ENCODE measurements around the gene NT5C2. TPM values are rescaled to one million over a fixed set of nuclear protein-coding genes. Genes with fewer than 3 reads are reported as not detected.
"Not testable (repeated sequence)": the region's sequence is repeated elsewhere in the genome, so short reads cannot be mapped to it uniquely, and the experiment has no call there.

The NT5C2 gene
- total RNA-seq, 1 donor: 62.2 TPM

GRCh38 chr10:103130180-103130579 is 62.9 kb downstream of the NT5C2 start:
- H3K4me1 ChIP-seq (ENCODE audit: insufficient read depth, low read length); H3K9me3 ChIP-seq (ENCODE audit: low read depth, low read length); H3K27me3 ChIP-seq (ENCODE audit: insufficient read depth, low read length); H3K4me3 ChIP-seq (ENCODE audit: low read length): not testable (repeated sequence)

GRCh38 chr10:103127241-103127640 is 65.8 kb downstream of the NT5C2 start:
- Histone ChIP-seq H3K4me3 (ENCODE audit: low read length) (no peak overlapping the region), H3K4me1 (ENCODE audit: insufficient read depth, low read length) (peaks cover 3% of the 10 kb centered on the region), H3K27me3 (ENCODE audit: insufficient read depth, low read length) (no peaks in the 10 kb centered on the region)

GRCh38 chr10:103125323-103126267 is 67.5 kb downstream of the NT5C2 start:
- H3K4me3 ChIP-seq (ENCODE audit: low read length): no peak overlapping the region
- H3K9me3 ChIP-seq (ENCODE audit: low read depth, low read length): no peaks in the 10 kb centered on the region

More at GRCh38 chr10:103127241-103127640, 65.8 kb downstream of the NT5C2 start:
- H3K9me3 ChIP-seq (ENCODE audit: low read depth, low read length): no peaks in the 10 kb centered on the region

GRCh38 chr10:103124420-103125096 is 68.5 kb downstream of the NT5C2 start:
- no peaks in the 10 kb centered on the region for H3K9me3 ChIP-seq (ENCODE audit: low read depth, low read length)
- peaks cover 3% of the 10 kb centered on the region for H3K4me1 ChIP-seq (ENCODE audit: insufficient read depth, low read length)
- no peaks in the 10 kb centered on the region for H3K27me3 ChIP-seq (ENCODE audit: insufficient read depth, low read length)
- H3K4me3 ChIP-seq (ENCODE audit: low read length): no peak overlapping the region

More at GRCh38 chr10:103125323-103126267, 67.5 kb downstream of the NT5C2 start:
- Histone ChIP-seq H3K27me3 (ENCODE audit: insufficient read depth, low read length) (no peaks in the 10 kb centered on the region), H3K4me1 (ENCODE audit: insufficient read depth, low read length) (peaks cover 3% of the 10 kb centered on the region)

GRCh38 chr10:103123282-103124024 is 69.6 kb downstream of the NT5C2 start:
- H3K27me3 ChIP-seq (ENCODE audit: insufficient read depth, low read length): no peaks in the 10 kb centered on the region
- peaks cover 3% of the 10 kb centered on the region for H3K4me1 ChIP-seq (ENCODE audit: insufficient read depth, low read length)
- no peaks in the 10 kb centered on the region for H3K9me3 ChIP-seq (ENCODE audit: low read depth, low read length)
- no peak overlapping the region for H3K4me3 ChIP-seq (ENCODE audit: low read length)

GRCh38 chr10:103120977-103121735 is 71.9 kb downstream of the NT5C2 start:
- Histone ChIP-seq H3K9me3 (ENCODE audit: low read depth, low read length) (no peaks in the 10 kb centered on the region), H3K4me1 (ENCODE audit: insufficient read depth, low read length) (peaks cover 3% of the 10 kb centered on the region), H3K27me3 (ENCODE audit: insufficient read depth, low read length) (no peaks in the 10 kb centered on the region), H3K4me3 (ENCODE audit: low read length) (no peak overlapping the region)

GRCh38 chr10:103120546-103120945 is 72.5 kb downstream of the NT5C2 start:
- no peaks in the 10 kb centered on the region for H3K9me3 ChIP-seq (ENCODE audit: low read depth, low read length)
- no peaks in the 10 kb centered on the region for H3K27me3 ChIP-seq (ENCODE audit: insufficient read depth, low read length)
- no peak overlapping the region for H3K4me3 ChIP-seq (ENCODE audit: low read length)
- peaks cover 3% of the 10 kb centered on the region for H3K4me1 ChIP-seq (ENCODE audit: insufficient read depth, low read length)

GRCh38 chr10:103117247-103117646 is 75.8 kb downstream of the NT5C2 start:
- H3K9me3 ChIP-seq (ENCODE audit: low read depth, low read length): no peaks in the 10 kb centered on the region
- no peak overlapping the region for H3K4me3 ChIP-seq (ENCODE audit: low read length)
- no peaks in the 10 kb centered on the region for H3K4me1 ChIP-seq (ENCODE audit: insufficient read depth, low read length)
- no peaks in the 10 kb centered on the region for H3K27me3 ChIP-seq (ENCODE audit: insufficient read depth, low read length)

GRCh38 chr10:103114876-103115275 is 78.2 kb downstream of the NT5C2 start:
- Histone ChIP-seq H3K27me3 (ENCODE audit: insufficient read depth, low read length) (no peaks in the 10 kb centered on the region), H3K4me3 (ENCODE audit: low read length) (no peak overlapping the region), H3K4me1 (ENCODE audit: insufficient read depth, low read length) (peaks cover 3% of the 10 kb centered on the region), H3K9me3 (ENCODE audit: low read depth, low read length) (no peaks in the 10 kb centered on the region)

- no peak overlapping the region for H3K4me3 ChIP-seq (ENCODE audit: low read length)
- no peaks in the 10 kb centered on the region for H3K27me3 ChIP-seq (ENCODE audit: insufficient read depth, low read length)
- H3K4me1 ChIP-seq (ENCODE audit: insufficient read depth, low read length): peaks cover 3% of the 10 kb centered on the region
- H3K9me3 ChIP-seq (ENCODE audit: low read depth, low read length): no peaks in the 10 kb centered on the region
Observed at GRCh38 chr10:103111918-103112877, 80.9 kb downstream of the NT5C2 start.

GRCh38 chr10:103111031-103111917 is 81.8 kb downstream of the NT5C2 start:
- no peaks in the 10 kb centered on the region for H3K9me3 ChIP-seq (ENCODE audit: low read depth, low read length)
- H3K4me1 ChIP-seq (ENCODE audit: insufficient read depth, low read length): peaks cover 3% of the 10 kb centered on the region
- no peaks in the 10 kb centered on the region for H3K27me3 ChIP-seq (ENCODE audit: insufficient read depth, low read length)
- no peak overlapping the region for H3K4me3 ChIP-seq (ENCODE audit: low read length)

GRCh38 chr10:103110407-103110806 is 82.7 kb downstream of the NT5C2 start:
- Histone ChIP-seq H3K27me3 (ENCODE audit: insufficient read depth, low read length) (no peaks in the 10 kb centered on the region), H3K4me1 (ENCODE audit: insufficient read depth, low read length) (peaks cover 3% of the 10 kb centered on the region), H3K4me3 (ENCODE audit: low read length) (no peak overlapping the region), H3K9me3 (ENCODE audit: low read depth, low read length) (no peaks in the 10 kb centered on the region)

GRCh38 chr10:103109821-103110220 is 83.3 kb downstream of the NT5C2 start:
- no peaks in the 10 kb centered on the region for H3K9me3 ChIP-seq (ENCODE audit: low read depth, low read length)
- H3K4me1 ChIP-seq (ENCODE audit: insufficient read depth, low read length): peaks cover 3% of the 10 kb centered on the region
- no peak overlapping the region for H3K4me3 ChIP-seq (ENCODE audit: low read length)
- no peaks in the 10 kb centered on the region for H3K27me3 ChIP-seq (ENCODE audit: insufficient read depth, low read length)
